HL-60/S4 (cell line): Measurements from ENCODE around the gene AKT3.
"Not testable (repeated sequence)": the region's sequence is repeated elsewhere in the genome, so short reads cannot be mapped to it uniquely, and the experiment has no call there.

Experiments
- in situ Hi-C: fragments of 300-500 bp; cut with MboI; formaldehyde crosslinking; loops from 2 replicates; pipeline ENCODE4 v1.14.3; 2022; ENCODE audit warnings: low sequenced_read_pairs

Gene AKT3

DNA sequence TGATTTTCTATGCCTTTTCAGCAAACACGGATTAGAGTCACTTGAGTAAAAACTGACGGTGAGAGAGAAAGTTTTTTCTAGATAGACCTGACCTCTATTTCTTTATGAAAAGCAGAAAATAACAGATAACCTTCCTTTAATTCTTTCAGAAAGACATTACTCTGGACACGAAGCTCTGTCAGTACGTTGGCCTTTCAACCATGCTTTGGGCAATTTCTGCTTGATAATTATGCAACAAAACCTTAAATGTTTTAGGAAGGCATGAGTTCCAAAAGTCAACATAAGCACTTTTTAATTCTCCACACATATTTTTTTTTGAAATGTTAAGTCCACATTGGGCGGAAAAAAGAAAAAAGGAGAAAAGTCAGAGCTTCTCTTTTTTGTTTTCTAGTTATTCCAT lies 137.8 kb downstream of the AKT3 start:
- in situ Hi-C loops: no loop called here

DNA sequence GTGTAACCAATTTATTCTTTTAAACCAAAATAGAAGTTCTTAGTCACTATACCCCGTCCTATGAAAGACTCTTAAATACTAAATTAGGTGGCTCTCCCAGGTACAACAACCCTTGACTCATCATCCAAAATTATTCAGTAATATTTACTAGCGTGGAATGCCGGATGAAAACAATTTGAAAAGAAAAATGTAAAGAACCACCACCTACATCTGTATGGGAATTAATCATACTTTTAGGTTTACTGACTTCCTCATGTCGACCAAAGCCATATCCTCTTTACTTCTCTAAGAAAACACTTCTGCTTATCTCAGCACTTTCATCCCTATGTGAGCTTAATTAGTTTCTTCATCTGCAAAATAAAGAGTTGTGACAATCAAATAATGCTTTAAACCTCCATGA lies 139.6 kb downstream of the AKT3 start:
- in situ Hi-C loops: no loop called here

DNA sequence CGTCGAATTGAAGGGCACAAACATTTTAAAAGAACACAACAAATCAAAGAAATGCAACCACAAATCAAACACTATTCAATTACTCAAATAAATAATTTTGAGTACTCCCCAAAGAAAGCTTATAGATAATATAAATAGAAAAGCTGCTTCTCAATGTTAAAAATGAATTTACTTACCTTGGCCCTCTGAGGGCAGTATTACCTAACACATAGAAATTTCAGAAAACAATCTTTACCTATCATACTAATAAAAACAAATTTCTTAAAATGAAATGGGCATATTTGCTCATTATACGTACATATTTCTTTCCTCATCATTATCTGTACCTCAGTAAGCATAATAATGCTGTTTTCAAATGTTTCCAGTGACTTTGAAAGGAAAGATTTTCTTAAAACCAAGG lies 141.8 kb downstream of the AKT3 start:
- in situ Hi-C loops: no loop called here

DNA sequence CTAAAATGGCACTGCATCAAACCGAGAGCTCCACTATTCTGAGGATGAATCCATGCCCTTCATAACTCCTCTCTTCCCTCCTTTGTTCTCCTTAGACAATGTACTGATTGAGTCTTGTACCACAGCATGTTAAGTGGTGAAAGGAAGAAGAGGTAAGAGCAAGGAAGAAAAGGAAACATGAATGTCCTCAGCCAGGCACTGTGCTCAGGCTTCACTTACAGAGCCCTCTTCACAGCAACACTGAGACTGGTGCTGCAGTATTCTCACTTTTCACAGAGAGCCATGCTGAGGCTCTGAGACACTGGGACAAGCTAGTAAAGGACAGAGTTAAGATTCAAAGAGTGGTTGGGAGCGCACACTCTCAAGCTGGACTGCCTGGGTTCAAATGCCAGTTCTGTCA lies 143.5 kb downstream of the AKT3 start:
- in situ Hi-C loops: no loop called here

DNA sequence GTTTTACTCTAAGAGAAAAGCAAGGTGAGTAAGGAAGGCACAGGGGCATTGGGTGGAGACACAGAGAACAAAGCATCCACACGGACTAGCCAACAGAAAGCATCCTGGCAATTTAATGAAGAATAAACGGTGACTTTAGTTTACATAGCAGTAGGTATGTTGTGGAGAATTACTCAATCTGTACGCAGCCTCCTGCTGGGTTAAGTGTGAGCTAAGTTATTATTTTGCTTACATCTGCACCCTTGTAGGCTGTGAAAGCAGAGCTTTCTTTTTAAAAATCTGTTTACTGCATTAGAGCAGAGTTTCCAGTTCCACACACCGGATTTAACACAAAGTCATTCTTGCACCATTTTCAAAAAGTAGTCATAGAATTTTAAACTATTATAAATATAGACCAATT lies 144.5 kb downstream of the AKT3 start:
- in situ Hi-C loops: no loop called here

DNA sequence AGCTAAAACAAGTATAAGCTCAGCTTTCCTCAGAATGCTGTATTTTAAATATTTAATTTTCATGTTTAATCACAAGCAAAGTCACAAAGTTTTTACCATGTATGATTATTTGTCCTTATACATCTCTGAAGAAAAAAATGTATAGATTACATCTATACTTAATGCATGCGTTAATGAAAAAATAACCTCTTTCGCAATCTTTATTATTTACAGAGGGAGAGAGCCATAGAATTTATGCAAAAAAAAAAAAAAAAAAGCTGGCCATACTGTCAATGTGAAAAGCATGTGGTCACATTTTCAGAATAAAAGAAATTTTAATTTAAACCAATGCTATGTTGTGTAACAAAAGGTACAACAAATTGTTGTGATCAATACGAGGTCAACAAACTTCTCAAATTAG lies 148.2 kb downstream of the AKT3 start:
- in situ Hi-C loops: no loop called here

DNA sequence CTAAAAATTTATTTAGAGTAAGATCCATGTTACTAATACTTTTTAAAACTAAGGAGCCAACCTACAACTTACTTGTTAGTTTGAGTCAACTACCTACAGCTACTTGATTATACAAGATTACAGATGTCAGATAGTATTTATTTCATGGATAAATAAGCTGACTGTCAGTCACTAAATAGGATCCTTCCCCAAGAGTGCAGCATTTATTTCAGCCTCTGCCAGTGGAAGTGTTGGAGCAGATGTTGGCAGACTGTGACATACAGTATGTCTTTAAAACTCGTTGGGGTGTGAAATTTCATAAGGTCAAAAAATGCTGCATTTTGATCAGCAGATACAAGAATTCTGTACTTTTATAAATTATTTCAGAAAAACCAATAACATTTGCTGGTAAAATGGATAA lies 156.2 kb downstream of the AKT3 start:
- in situ Hi-C loops: no loop called here

DNA sequence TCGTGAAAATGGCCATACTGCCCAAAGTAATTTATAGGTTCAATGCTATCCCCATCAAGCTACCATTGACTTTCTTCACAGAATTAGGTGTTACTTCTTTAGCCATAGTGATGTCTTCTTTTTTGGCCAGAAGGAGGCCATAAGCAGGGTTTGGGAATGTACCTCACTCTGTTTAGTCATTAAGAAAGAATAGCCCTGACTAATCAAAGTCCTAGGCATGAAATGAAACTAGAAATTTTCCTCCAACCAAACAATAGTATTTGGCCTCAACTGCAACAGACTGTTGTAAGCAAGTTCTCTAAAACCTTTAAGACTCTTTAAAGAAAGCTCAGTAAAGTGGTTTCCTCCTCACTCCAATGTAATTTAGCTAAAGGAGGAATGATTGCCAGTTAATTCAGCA lies 163.9 kb downstream of the AKT3 start:
- in situ Hi-C loops: no loop called here

DNA sequence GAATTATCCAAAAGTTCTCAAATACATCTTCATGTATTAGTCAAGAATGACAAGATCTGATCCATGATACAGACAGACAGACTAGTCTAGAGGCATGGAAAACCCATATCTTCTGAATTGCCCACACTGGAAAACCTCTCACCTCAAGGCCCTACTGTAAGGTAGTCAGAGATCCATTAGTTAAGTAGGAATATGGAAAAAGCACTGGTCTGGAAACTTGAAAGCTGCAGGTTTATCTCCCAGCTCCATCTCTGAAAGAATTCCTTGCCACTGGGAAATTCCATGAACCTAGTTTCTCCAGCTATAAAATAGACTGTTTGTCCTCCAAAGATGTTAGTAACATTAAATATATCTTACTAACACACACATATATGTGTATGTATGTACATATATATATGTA lies 169.2 kb downstream of the AKT3 start:
- in situ Hi-C loops: no loop called here

DNA sequence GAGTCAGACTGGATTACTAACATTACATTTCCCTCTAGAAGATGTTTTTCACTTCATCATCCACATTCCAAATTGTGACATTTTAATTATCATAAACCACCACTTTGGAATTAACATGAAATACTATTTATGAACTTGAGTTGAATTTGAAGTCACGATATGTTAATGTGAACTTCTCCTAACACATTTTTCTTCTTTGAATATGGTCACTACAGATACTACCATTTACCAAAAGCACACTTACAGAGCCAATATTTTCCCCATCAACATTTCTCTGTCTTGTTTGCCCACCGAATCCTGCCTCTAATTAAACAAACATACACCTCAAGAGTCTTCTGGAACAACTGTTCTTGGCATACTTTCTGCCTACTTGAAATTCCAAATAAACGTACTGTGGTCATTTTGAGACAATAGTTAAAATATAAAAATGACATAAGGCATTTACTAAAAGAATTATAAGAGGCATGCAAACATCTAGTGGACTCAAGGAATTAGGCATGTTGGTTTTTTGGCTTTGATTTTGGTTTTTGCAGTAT lies 177.4 kb downstream of the AKT3 start:
- in situ Hi-C loops: no loop called here

DNA sequence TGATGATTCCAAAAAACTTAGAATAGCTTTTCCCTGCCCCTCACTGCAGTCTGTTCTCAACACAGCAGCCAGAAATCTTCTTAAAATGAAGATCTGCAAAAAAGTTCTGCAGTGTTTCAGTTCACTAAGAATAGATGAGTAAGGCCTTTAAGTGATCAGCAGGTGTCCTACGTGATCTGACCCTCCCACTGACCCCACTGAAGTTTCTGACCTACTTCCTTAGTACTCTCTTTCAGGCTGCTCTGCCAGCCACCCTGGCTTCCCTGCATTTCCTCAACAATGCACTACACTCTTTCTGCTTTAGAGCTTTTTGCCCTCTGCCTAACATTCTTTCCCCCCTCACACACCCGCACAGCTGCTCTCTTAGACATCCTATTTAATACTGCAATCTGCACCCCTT lies 182.5 kb downstream of the AKT3 start:
- in situ Hi-C loops: no loop called here

DNA sequence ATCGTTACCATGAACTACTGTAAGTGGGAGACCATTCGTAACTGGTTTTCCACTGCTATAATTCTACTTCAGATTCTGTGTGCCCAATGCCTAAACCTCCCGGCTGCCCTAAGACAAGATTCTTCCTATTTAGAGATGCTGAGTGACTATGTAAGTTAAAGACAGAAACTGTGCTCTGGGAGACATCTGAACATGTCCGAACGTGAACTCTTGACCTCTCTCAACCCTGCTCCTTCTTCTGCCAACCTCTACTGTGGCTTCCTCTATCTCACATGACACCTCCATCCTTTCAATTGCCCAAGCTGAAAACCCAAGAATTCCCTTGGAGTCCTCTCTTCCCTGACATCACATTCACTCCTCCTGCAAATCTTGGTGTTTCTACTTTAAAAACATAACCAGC lies 182.9 kb downstream of the AKT3 start:
- in situ Hi-C loops: no loop called here

DNA sequence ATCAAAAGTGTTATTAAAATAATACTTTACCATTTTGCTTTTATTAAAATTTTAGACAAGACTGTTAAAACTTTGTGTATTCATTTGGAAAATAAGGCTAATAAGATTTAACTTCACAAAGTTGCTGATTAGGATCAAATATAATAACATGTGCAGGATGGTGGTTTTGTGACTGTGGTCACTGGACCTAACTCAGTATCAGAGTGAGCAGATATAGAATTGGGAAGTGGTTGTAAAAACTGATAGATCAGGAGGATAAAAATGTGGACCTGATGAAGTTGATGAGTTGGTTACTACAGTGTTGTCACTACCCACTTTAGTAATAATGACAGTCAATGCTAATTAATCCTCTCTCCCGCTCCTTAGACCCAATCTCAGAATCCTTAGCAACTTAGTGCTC lies 186.4 kb downstream of the AKT3 start:
- in situ Hi-C loops: no loop called here

DNA sequence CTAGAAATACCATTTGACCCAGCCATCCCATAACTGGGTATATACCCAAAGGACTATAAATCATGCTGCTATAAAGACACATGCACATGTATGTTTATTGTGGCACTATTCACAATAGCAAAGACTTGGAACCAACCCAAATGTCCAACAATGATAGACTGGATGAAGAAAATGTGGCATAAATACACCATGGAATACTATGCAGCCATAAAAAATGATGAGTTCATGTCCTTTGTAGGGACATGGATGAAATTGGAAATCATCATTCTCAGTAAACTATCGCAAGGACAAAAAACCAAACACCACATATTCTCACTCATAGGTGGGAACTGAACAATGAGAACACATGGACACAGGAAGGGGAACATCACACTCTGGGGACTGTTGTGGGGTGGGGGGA lies 187.9 kb downstream of the AKT3 start:
- in situ Hi-C loops: not testable (repeated sequence)

DNA sequence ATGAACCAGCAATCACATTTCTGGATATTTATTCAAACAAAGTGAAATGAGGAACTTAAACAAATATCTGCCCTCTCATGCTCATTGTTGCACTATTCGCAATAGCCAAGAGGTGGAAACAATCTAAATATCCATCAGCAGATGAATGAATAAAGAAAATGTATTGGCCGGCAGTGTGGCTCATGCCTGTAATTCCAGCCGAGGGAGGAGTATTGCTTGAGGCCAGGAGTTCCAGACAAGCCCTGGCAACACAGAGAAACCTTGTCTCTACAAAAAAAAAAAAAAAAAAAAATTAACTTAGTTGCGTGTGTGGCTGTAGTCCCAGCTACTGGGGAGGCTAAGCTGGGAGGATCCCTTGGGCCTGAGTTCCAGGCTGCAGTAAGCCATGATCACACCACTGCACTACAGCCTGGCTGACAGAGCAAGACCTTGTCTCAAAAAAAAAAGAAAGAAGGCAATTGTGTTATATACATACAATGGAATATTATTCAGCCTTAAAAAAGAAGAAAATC lies 191.4 kb downstream of the AKT3 start:
- in situ Hi-C loops: no loop called here

DNA sequence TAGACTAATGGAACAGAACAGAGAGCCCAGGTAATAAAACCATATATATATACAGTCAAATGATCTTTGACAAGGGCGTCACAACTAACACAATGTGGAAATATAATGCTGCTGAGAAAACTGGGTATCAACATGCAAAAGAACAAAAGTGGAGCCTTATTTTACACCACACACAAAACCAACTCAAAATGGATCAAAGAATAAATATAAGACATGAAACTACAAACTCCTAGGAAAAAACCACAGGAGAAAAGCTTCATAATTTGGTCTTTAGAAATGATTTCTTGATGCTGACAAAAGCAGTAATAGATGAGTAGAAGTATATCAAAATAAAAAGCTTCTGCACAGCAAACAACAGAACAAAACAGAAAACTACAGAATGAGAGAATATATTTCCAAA lies 192.2 kb downstream of the AKT3 start:
- in situ Hi-C loops: no loop called here

DNA sequence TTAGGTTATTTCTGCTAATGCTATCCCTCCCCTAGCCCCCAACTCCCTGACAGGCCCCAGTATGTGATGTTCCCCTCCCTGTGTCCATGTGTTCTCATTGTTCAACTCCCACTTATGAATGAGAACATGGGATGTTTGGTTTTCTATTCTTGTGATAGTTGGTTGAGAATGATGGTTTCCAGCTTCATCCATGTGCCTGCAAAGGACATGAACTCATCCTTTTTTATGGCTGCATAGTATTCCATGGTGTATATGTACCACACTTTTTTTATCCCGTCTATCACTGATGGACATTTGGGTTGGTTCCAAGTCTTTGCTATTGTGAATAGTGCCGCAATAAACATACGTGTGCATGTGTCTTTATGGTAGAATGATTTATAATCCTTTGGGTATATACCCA lies 200.5 kb downstream of the AKT3 start:
- in situ Hi-C loops: not testable (repeated sequence)

DNA sequence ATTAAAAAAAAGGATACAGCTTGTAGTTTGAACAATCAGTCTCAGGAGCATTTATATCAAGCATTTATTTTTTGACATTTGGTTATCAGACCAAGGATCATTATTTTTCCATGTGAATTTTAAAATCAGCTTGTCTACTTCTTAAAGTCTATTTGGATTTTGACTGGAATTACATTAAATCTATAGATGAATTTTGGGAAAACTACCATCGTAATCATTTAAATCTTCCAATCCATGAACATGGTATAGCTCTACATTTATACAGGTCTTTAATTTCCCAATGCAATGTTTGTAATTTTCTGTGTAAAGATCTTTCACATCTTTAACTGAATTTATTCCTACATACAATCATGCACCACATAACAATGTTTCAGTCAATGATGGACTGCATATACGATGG lies 203.2 kb downstream of the AKT3 start:
- in situ Hi-C loops: no loop called here

DNA sequence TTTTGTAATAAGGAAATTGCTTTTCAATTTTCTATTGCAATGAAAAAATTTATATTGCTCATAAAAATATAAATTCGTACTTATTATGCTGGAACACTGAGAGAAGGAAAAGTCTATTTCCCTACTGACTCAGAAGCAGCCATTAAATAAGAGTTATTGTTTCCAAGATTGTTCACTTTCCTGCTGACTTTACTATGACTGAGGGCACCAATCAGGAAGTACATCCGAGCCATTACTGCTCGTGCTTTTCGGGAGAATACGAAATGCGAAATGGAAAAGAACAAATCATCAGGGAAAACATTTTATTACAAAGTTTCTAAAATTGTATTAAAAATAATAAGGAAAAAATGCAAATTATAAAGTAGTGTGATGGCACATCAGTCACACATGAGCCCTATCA lies 204.8 kb downstream of the AKT3 start:
- in situ Hi-C loops: no loop called here

DNA sequence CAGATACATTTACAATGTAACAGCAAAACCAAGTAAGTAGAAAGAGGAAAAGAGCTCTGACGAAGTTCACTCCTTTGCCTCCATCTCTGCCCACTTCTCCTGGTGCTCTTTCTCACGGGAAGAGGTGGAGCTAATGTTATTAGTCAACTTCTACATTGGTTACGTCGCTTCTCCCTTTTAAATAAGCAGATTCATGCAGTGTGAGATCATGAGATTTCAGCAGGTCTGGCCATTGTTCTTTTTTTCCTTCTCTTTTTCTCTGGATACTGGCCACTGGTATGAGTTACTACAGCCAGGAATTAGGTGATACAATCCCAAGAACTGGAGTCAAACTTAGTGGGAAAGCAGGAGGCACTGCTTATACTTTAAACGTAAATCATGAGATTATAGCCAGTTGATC lies 207.1 kb downstream of the AKT3 start:
- in situ Hi-C loops: no loop called here

DNA sequence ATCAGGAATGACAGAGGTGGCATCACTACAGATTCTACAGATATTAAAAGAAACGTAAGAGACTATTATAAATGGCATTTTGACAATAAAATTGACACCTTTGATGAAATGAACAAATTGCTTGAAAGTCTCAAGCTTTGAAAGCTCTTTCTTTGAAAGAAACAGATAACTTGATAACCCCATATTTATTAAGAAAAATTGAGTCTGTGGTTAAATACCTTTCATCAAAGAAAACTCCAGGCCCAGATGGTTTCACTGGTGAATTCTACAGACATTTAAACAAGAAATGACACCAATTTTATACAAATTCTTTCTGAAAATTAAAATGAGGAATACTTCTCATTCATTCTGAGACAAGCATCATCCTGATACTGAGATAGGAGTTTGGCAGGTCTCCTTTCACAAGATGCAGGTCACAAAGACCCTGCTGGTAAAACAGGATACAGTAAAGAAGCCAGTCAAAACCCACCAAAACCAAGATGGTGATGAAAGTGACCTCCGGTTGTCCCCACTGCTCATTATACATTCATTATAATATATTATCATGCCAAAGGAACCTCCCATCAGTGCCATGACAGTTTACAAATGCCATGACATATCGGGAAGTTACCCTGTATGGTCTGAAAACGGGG lies 210.9 kb downstream of the AKT3 start:
- in situ Hi-C loops: no loop called here

DNA sequence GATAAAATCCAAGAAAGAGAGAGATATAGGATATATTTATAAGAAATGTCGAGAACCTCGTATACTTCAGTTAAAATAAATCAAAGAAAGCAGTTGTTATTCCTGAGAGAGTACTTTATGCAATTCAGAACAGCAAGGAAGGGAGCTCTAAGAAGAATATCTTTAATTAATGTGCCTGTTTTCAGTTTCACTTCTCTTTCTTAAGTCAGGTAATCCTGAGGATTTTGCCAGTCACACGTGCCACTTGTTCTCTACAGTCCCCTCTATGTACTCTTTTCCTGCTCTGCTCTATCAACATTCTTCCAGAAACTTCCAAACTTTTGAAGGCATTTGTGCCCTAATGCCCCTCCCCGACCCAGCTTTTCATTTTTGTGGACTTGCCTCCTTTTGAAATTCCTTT lies 211.9 kb downstream of the AKT3 start:
- in situ Hi-C loops: no loop called here

DNA sequence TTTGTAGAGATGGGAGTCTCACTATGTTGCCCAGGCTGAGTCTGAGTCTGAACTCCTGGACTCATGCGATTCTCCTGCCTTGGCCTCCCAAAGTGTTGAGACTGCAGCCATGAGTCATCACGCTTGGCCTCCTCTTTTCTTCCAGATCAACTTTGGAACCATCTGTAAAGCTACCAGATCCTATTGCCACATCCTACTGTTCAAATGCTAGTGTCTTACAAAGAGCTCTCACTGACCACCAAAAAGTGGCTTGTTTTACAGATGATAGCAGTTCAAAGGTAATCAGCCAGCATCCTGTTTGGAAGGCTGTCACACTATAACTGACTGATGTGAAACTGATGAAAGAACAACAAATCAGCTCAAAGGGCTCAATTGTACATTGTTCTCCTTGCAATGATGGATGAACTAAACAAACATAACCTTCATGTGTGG lies 221.6 kb downstream of the AKT3 start:
- in situ Hi-C loops: no loop called here
